Measurements from ENCODE around the gene SNRPD3.

Gene SNRPD3

GRCh38 chr22:24587948-24588347 is 32.1 kb downstream of the SNRPD3 start:
- no peak for DNase-seq
- H3K9me3 ChIP-seq (ENCODE audit: severe bottlenecking), result no peaks in the 10 kb centered on the region
- H3K36me3 ChIP-seq, result peaks cover 12% of the 10 kb centered on the region
- no peak for TF ChIP-seq CTCF (IDR thresholded peaks at IDR 0.05; ENCODE audit: low read depth, low read length)
- no peak overlapping the region for H3K4me3 ChIP-seq (ENCODE audit: low read depth, low read length)
- H3K27me3 ChIP-seq (ENCODE audit: insufficient read depth, low read depth, severe bottlenecking), result no peaks in the 10 kb centered on the region
- no peak overlapping the region for H3K27ac ChIP-seq

- Histone ChIP-seq H3K9me3 (ENCODE audit: severe bottlenecking) (no peaks in the 10 kb centered on the region), H3K4me3 (ENCODE audit: low read depth, low read length) (no peak overlapping the region)
- no peak for TF ChIP-seq CTCF (IDR thresholded peaks at IDR 0.05; ENCODE audit: low read depth, low read length)
Measured at GRCh38 chr22:24588381-24588756, 32.6 kb downstream of the SNRPD3 start.

GRCh38 chr22:24588757-24589481 is 33.1 kb downstream of the SNRPD3 start:
- H3K36me3 ChIP-seq, result peaks cover 12% of the 10 kb centered on the region
- no peak overlapping the region for H3K4me3 ChIP-seq (ENCODE audit: low read depth, low read length)
- no peak for DNase-seq
- TF ChIP-seq CTCF (IDR thresholded peaks at IDR 0.05; ENCODE audit: low read depth, low read length), result no peak
- no peak overlapping the region for H3K27ac ChIP-seq
- H3K27me3 ChIP-seq (ENCODE audit: insufficient read depth, low read depth, severe bottlenecking), result no peaks in the 10 kb centered on the region
- H3K9me3 ChIP-seq (ENCODE audit: severe bottlenecking), result no peaks in the 10 kb centered on the region

More at GRCh38 chr22:24588381-24588756, 32.6 kb downstream of the SNRPD3 start:
- Histone ChIP-seq H3K36me3 (peaks cover 12% of the 10 kb centered on the region), H3K27me3 (ENCODE audit: insufficient read depth, low read depth, severe bottlenecking) (no peaks in the 10 kb centered on the region), H3K27ac (no peak overlapping the region)
- DNase-seq, result no peak

- H3K27ac ChIP-seq, result no peak overlapping the region
- H3K4me3 ChIP-seq (ENCODE audit: low read depth, low read length), result no peak overlapping the region
- H3K27me3 ChIP-seq (ENCODE audit: insufficient read depth, low read depth, severe bottlenecking), result no peaks in the 10 kb centered on the region
- peaks cover 12% of the 10 kb centered on the region for H3K36me3 ChIP-seq
- no peaks in the 10 kb centered on the region for H3K9me3 ChIP-seq (ENCODE audit: severe bottlenecking)
- no peak for DNase-seq
- no peak for TF ChIP-seq CTCF (IDR thresholded peaks at IDR 0.05; ENCODE audit: low read depth, low read length)
Measured at GRCh38 chr22:24589518-24590030, 33.8 kb downstream of the SNRPD3 start.

- no peaks in the 10 kb centered on the region for H3K9me3 ChIP-seq (ENCODE audit: severe bottlenecking)
- H3K4me3 ChIP-seq (ENCODE audit: low read depth, low read length), result no peak overlapping the region
- DNase-seq, result no peak
- H3K27me3 ChIP-seq (ENCODE audit: insufficient read depth, low read depth, severe bottlenecking), result no peaks in the 10 kb centered on the region
- no peak overlapping the region for H3K27ac ChIP-seq
- peaks cover 12% of the 10 kb centered on the region for H3K36me3 ChIP-seq
- TF ChIP-seq CTCF (IDR thresholded peaks at IDR 0.05; ENCODE audit: low read depth, low read length), result no peak
Measured at GRCh38 chr22:24590596-24591173, 34.9 kb downstream of the SNRPD3 start.
